Measurements from ENCODE around the gene ENPP3.

The ENPP3 gene

DNA sequence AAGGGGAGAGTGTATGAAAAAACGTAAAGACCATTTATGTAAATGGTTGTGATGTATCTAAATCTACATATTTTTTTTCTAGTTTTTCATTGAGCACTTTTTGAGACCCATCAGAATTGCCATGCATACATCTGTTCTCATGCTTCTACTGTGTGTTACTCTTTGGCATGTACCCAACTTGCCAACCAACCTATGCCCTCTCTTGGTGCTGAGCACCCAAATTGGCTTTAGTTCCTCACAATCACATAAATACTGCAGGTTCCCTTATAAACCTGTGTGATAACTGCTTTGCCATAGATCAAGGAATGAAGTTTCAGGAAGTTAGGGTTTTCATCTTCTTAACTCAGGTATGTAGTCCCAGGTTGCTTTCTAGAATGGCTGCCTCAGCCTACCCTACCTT, 7.8 kb downstream of the ENPP3 start:
- no peak for TF ChIP-seq FOXP2 (optimal IDR thresholded peaks at IDR 0.05; ENCODE audit: borderline replicate concordance, extremely low read depth, extremely low read length, insufficient read depth)
- TF ChIP-seq REST (IDR thresholded peaks at IDR 0.05; ENCODE audit: insufficient read depth in 1 of 2, low read depth in 2 of 2, low read length in 2 of 2): no peak
- TF ChIP-seq TAF1 (IDR thresholded peaks at IDR 0.05; ENCODE audit: borderline replicate concordance, insufficient read depth, low read length): no peak
- no peak for TF ChIP-seq SIN3A (IDR thresholded peaks at IDR 0.05; ENCODE audit: borderline replicate concordance, insufficient read depth, low read length)
- no peak for TF ChIP-seq POLR2AphosphoS5 (IDR thresholded peaks at IDR 0.05; ENCODE audit: low read depth, low read length)

- TF ChIP-seq POLR2AphosphoS5 (IDR thresholded peaks at IDR 0.05; ENCODE audit: low read depth, low read length): no peak
- no peak for TF ChIP-seq TAF1 (IDR thresholded peaks at IDR 0.05; ENCODE audit: borderline replicate concordance, insufficient read depth, low read length)
- TF ChIP-seq FOXP2 (optimal IDR thresholded peaks at IDR 0.05; ENCODE audit: borderline replicate concordance, extremely low read depth, extremely low read length, insufficient read depth): no peak
- TF ChIP-seq SIN3A (IDR thresholded peaks at IDR 0.05; ENCODE audit: borderline replicate concordance, insufficient read depth, low read length): no peak
- TF ChIP-seq REST (IDR thresholded peaks at IDR 0.05; ENCODE audit: insufficient read depth in 1 of 2, low read depth in 2 of 2, low read length in 2 of 2): no peak
These were observed 8.7 kb downstream of the ENPP3 start for GRCh38 chr6:131645846-131646245.

GRCh38 chr6:131646249-131646670, 9.2 kb downstream of the ENPP3 start:
- TF ChIP-seq TAF1 (IDR thresholded peaks at IDR 0.05; ENCODE audit: borderline replicate concordance, insufficient read depth, low read length) (no peak), SIN3A (IDR thresholded peaks at IDR 0.05; ENCODE audit: borderline replicate concordance, insufficient read depth, low read length) (no peak), REST (IDR thresholded peaks at IDR 0.05; ENCODE audit: insufficient read depth in 1 of 2, low read depth in 2 of 2, low read length in 2 of 2) (no peak), POLR2AphosphoS5 (IDR thresholded peaks at IDR 0.05; ENCODE audit: low read depth, low read length) (no peak), FOXP2 (optimal IDR thresholded peaks at IDR 0.05; ENCODE audit: borderline replicate concordance, extremely low read depth, extremely low read length, insufficient read depth) (no peak)

DNA sequence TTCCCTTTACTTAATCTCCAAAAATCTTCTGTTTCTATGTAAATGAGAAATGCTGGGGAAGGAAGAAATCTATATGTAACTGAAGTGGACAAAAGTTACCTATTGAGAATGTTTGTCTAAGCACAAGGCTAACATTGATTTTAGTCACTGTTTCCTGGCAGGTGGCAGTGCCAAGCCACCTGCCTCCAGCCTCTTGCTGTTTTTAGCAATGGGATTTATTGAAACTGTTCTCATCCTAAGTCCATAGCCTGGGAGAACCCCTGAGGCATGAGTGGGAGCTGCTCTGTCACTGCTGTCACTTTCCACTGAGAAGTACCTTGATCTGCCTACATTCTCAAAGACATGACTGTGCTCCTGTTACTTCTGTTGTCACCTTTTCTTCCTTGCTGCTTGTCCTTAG, 14.7 kb downstream of the ENPP3 start:
- no peak for TF ChIP-seq FOXP2 (optimal IDR thresholded peaks at IDR 0.05; ENCODE audit: borderline replicate concordance, extremely low read depth, extremely low read length, insufficient read depth)
- TF ChIP-seq TAF1 (IDR thresholded peaks at IDR 0.05; ENCODE audit: borderline replicate concordance, insufficient read depth, low read length): no peak
- TF ChIP-seq REST (IDR thresholded peaks at IDR 0.05; ENCODE audit: insufficient read depth in 1 of 2, low read depth in 2 of 2, low read length in 2 of 2): no peak
- no peak for TF ChIP-seq SIN3A (IDR thresholded peaks at IDR 0.05; ENCODE audit: borderline replicate concordance, insufficient read depth, low read length)
- TF ChIP-seq POLR2AphosphoS5 (IDR thresholded peaks at IDR 0.05; ENCODE audit: low read depth, low read length): no peak

- TF ChIP-seq POLR2AphosphoS5 (IDR thresholded peaks at IDR 0.05; ENCODE audit: low read depth, low read length) (no peak), REST (IDR thresholded peaks at IDR 0.05; ENCODE audit: insufficient read depth in 1 of 2, low read depth in 2 of 2, low read length in 2 of 2) (no peak)
These were observed 15.4 kb downstream of the ENPP3 start for GRCh38 chr6:131652472-131652871.
